HFFc6 (cell line): ENCODE data around the gene KATNB1. TPM values are rescaled to one million over a fixed set of nuclear protein-coding genes. Genes with fewer than 3 reads are reported as not detected.

Source experiments
- DNase-seq: peaks from one replicate; pipeline ENCODE4 v3.0.0-alpha.2; 2018
- H3K27ac Mint-ChIP-seq: 2 replicates; pipeline ENCODE4 v1.8.0; 2020; ENCODE audit warnings: mild to moderate bottlenecking, mixed read lengths
- H3K27me3 Mint-ChIP-seq: 2 replicates; pipeline ENCODE4 v1.8.0; 2021; ENCODE audit warnings: mild to moderate bottlenecking, moderate library complexity, mixed read lengths; ENCODE audit not compliant: insufficient read depth
- H3K36me3 Mint-ChIP-seq: 2 replicates; pipeline ENCODE4 v1.8.0; 2021; ENCODE audit warnings: low read depth, mixed read lengths
- H3K4me1 Mint-ChIP-seq: 2 replicates; pipeline ENCODE4 v1.8.0; 2020; ENCODE audit warnings: low read depth, mixed read lengths
- H3K4me3 Mint-ChIP-seq: 2 replicates; pipeline ENCODE4 v1.8.0; 2020; ENCODE audit warnings: mild to moderate bottlenecking, moderate library complexity, mixed read lengths
- H3K9me3 Mint-ChIP-seq: 2 replicates; pipeline ENCODE4 v1.8.0; 2020; ENCODE audit warnings: mild to moderate bottlenecking, mixed read lengths
- CTCF ChIP-seq: fragments of 200-600 bp; sonication (generic); IDR thresholded peaks from 2 replicates; pipeline ENCODE4 v1.5.0; 2021; ENCODE audit warnings: antibody characterized with exemption, mild to moderate bottlenecking
- total RNA-seq, 6 experiments: library from RNA; stranded (reverse); fragmentation: NEBNext Ultra II Directional; extraction: Animal tissue kit (Norgen Biotek cat#: 25700); gene quantifications; 2 replicates in 1 of 6; 3 replicates in 5 of 6; pipeline ENCODE4 v1.2.3, GENCODE V29; 2021

The KATNB1 gene
- total RNA-seq, 6 experiments from 2014 or later = 20.4 to 22.1 (median 21.6) TPM

- H3K36me3 Mint-ChIP-seq = peaks cover 38% of the 10 kb centered on the region
- no peak for TF ChIP-seq CTCF
- H3K9me3 Mint-ChIP-seq = no peaks in the 10 kb centered on the region
- no peak for DNase-seq
- H3K27ac Mint-ChIP-seq = no peak overlapping the region
- H3K27me3 Mint-ChIP-seq = peaks cover 8% of the 10 kb centered on the region
- H3K4me1 Mint-ChIP-seq = peaks cover 19% of the 10 kb centered on the region
- H3K4me3 Mint-ChIP-seq = no peak overlapping the region
These were observed 26.9 kb downstream of the KATNB1 start for GRCh38 chr16:57762365-57763040.

GRCh38 chr16:57763285-57764005 is 27.9 kb downstream of the KATNB1 start:
- H3K36me3 Mint-ChIP-seq = peaks cover 38% of the 10 kb centered on the region
- H3K9me3 Mint-ChIP-seq = no peaks in the 10 kb centered on the region
- peak overlapping the region; percentile 93 for H3K27ac Mint-ChIP-seq
- no peak for DNase-seq
- no peak for TF ChIP-seq CTCF
- peaks cover 8% of the 10 kb centered on the region for H3K27me3 Mint-ChIP-seq
- no peak overlapping the region for H3K4me3 Mint-ChIP-seq
- peaks cover 19% of the 10 kb centered on the region for H3K4me1 Mint-ChIP-seq

GRCh38 chr16:57764006-57764340 is 28.4 kb downstream of the KATNB1 start:
- DNase-seq = no peak
- Mint-ChIP-seq H3K9me3 (no peaks in the 10 kb centered on the region), H3K4me3 (no peak overlapping the region; the same call in 1 of the 2 replicates), H3K27me3 (peaks cover 8% of the 10 kb centered on the region), H3K4me1 (peaks cover 19% of the 10 kb centered on the region), H3K36me3 (peaks cover 38% of the 10 kb centered on the region), H3K27ac (peak overlapping the region; percentile 93)
- TF ChIP-seq CTCF = no peak

- Mint-ChIP-seq H3K36me3 (peaks cover 38% of the 10 kb centered on the region), H3K27me3 (peaks cover 8% of the 10 kb centered on the region), H3K4me3 (peak overlapping the region; percentile 50), H3K27ac (peak overlapping the region; percentile 93), H3K9me3 (no peaks in the 10 kb centered on the region), H3K4me1 (peaks cover 19% of the 10 kb centered on the region)
- no peak for TF ChIP-seq CTCF
- peak; percentile 90 for DNase-seq
These were observed 29.0 kb downstream of the KATNB1 start for GRCh38 chr16:57764341-57765159.

GRCh38 chr16:57765160-57765728 is 29.7 kb downstream of the KATNB1 start:
- DNase-seq = no peak
- Mint-ChIP-seq H3K9me3 (no peaks in the 10 kb centered on the region), H3K4me1 (peaks cover 19% of the 10 kb centered on the region), H3K4me3 (no peak overlapping the region), H3K27me3 (peaks cover 8% of the 10 kb centered on the region), H3K36me3 (peaks cover 38% of the 10 kb centered on the region), H3K27ac (peak overlapping the region; percentile 93)
- no peak for TF ChIP-seq CTCF
